ENCODE data around the gene HMOX2.

GRCh38 chr16:4491898-4492297 is 15.7 kb downstream of the HMOX2 start:
- TF ChIP-seq CTCF (IDR thresholded peaks at IDR 0.05) (no peak), EP300 (IDR thresholded peaks at IDR 0.05) (no peak)

All from upper lobe of left lung (tissue), 4 donors.